ENCODE data around the gene LY6G6C.

DNA sequence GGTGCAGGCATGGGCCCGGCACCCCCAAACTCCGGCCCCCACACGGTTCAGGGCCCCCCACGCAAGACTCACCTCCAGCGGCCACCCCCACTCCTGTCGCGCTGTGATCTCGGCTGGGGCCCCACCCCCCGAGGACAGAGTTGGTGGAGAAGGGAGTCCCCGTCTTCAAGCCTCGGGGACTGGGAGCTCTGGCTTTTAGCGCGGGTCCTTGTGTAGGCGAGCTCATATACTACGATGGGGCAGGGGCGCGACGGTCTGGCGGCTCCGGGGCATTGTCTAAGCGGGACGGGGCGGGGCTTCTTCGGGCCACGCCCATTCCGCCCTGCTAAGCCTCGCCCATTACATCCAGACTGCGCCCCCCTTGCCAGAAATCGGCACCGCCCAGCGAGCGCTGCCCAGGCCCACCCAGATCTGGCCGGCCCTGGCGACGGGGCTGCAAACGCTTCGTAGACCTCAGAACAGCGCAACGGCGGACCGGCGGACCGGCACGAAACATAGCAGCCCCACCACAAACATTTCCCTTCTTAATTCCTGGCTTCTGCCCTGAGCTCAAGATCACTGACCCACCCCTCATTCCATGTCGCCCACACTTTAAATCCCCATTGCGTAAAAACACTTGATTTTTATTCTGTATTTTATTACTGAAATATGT lies 8.6 kb upstream of the LY6G6C start:
- no peak for TF ChIP-seq BHLHE40 (IDR thresholded peaks at IDR 0.05; ENCODE audit: borderline replicate concordance)
- TF ChIP-seq ZNF384 (IDR thresholded peaks at IDR 0.05) = no peak
- TF ChIP-seq ELF4 (IDR thresholded peaks at IDR 0.05) = no peak
- no peak for TF ChIP-seq ARNT (IDR thresholded peaks at IDR 0.05)

Measured in HEK293T (cell line).